Measurements from ENCODE around the gene TBC1D10A. TPM values are rescaled to one million over a fixed set of nuclear protein-coding genes. Genes with fewer than 3 reads are reported as not detected.

TBC1D10A gene
- total RNA-seq, 2 experiments from 2014 or later = 37.9 to 41.6 TPM

- no peak overlapping the region for H3K27ac Mint-ChIP-seq
- ChIA-PET CTCF (no interaction called here), POLR2A (interaction anchor here (0.8 to 0.9 kb wide), 3 partner anchors 10 to 96 kb away, joined by 3 to 4 read pairs (median 3); no protein-coding TSS in a partner anchor)
- no peaks in the 10 kb centered on the region for H3K27me3 Mint-ChIP-seq
- peaks cover 43% of the 10 kb centered on the region for H3K36me3 Mint-ChIP-seq (ENCODE audit: low read depth)
- no peak for DNase-seq
- no peak overlapping the region for H3K4me3 Mint-ChIP-seq
- peaks cover 32% of the 10 kb centered on the region for H3K4me1 Mint-ChIP-seq
- no peaks in the 10 kb centered on the region for H3K9me3 Mint-ChIP-seq
These were observed 32.7 kb downstream of the TBC1D10A start for GRCh38 chr22:30294066-30294465.

DNA sequence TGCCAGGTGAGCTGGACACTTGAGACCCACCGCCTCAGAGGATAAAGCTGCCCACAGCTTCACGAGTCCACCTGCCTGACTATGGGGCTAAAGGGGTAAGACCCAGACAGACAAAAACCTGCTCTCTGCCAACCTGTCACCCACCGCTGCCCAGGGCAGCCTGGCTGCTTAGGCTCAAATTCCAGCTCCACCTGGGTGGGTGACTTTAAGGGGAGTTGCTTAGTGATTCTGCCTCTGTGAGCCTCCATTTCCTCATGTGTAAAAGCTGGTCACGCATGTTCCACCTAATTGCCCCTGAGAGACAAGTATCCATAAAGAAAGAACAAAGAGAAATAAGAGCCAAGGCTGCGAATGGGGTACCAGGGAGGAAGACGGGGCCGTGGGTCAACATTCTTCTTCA is 33.7 kb downstream of the TBC1D10A start:
- CTCF ChIA-PET = no interaction called here
- H3K4me1 Mint-ChIP-seq = peaks cover 38% of the 10 kb centered on the region
- no peaks in the 10 kb centered on the region for H3K9me3 Mint-ChIP-seq
- H3K27me3 Mint-ChIP-seq = no peaks in the 10 kb centered on the region
- no peak overlapping the region for H3K4me3 Mint-ChIP-seq
- DNase-seq = no peak
- POLR2A ChIA-PET = interaction anchor here (6.0 to 6.4 kb wide), 2 partner anchors 8 to 13 kb away, joined by 56 to 86 read pairs; no protein-coding TSS in a partner anchor
- peaks cover 34% of the 10 kb centered on the region for H3K36me3 Mint-ChIP-seq (ENCODE audit: low read depth)
- no peak overlapping the region for H3K27ac Mint-ChIP-seq

DNA sequence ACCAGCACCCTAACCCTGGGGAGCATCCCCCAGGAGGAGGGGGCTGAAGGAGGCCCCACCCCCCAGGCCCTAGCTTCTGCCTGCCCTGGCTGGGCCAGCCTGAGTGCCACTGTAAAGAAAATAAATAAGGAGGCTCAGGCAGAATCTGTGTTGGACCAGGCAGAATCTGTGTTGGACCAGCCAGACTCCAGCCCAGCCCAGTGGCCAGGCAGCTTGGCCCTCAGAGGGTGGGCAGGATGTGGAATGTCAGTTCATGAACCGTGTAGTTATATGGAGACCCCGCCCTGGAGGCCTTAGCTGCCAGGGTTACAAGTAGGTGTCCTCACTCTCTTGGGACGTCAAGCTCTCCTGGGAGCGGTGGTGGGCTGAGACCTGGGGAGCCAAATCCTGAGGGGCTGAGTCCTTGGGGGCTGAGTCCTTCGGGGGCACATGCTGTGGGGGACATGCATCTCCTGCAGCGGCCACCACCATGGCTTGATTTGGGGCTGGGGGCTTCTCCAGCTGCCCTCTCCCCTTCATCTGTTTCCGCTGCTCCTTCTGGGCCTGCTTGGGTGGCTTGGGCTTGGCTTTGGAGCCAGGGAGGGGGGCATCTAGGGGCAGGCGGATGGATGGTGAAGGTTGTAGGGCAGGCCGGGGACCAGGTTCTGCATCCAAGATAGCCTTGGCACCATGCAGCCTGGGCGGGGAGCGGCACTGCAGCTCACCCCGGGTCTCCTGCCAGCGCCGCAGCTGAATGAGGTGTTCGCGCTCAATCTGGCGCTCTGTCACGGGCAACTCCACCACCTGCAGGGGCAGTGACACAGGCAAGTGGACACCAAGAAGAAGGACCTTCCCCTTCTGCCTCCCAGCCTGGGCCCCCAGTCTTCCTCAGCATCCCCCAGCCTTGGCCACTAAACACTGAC is 34.4 kb downstream of the TBC1D10A start:
- Mint-ChIP-seq H3K27ac (no peak overlapping the region), H3K27me3 (no peaks in the 10 kb centered on the region), H3K4me1 (peaks cover 45% of the 10 kb centered on the region), H3K36me3 (ENCODE audit: low read depth) (peaks cover 28% of the 10 kb centered on the region), H3K4me3 (no peak overlapping the region), H3K9me3 (no peaks in the 10 kb centered on the region)
- ChIA-PET CTCF (interaction anchor here (5.2 kb wide), 2 partner anchors 12 to 98 kb away, joined by 89 to 185 read pairs; partner anchors contain the start of gene RNF215), POLR2A (interaction anchor here (1.1 to 6.4 kb wide), 4 partner anchors 8 to 40 kb away, joined by 3 to 88 read pairs (median 71); partner anchors contain the start of gene TBC1D10A)
- DNase-seq = no peak

- no peak overlapping the region for H3K4me3 Mint-ChIP-seq
- CTCF ChIA-PET = interaction anchor here (0.7 to 10.7 kb wide), 4 partner anchors 13 to 185 kb away, joined by 3 to 185 read pairs (median 104); partner anchors contain the start of gene RNF215
- no peak for DNase-seq
These were observed 35.5 kb downstream of the TBC1D10A start for GRCh38 chr22:30291058-30291892.

DNA sequence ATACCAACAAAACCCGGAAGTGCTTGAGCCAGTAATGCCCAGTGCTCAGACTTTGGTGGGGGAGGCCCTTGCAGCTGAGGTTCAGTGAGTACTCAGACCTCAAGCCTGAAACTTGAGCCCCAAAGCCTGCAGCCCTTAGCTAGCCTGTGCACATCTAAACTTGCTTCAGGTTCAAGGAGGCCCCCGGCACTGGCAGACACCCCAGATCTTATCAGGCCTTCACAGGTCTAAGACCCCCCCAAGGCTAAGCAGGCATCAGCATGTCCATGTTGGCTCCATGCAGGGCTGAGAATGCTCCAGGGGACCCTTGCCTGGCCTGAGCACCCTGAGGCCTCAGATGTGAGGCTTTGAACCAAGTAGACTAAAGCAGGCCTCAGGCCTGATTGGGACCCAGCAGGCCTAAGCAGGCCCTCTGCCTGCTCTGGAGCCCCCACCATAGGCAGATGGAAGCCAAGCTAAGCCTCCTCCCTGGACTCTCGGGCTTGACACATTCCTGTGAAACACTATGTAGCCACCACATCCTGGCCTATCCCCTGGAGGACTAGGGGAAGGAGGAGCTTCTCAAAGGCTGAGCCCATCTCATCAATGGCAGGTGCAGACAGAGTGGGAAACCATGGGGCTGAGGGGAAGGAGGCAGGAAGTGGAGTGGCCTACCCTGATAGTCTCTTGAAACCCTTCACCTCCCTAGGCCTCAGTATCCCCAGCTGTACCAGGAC is 36.2 kb downstream of the TBC1D10A start:
- CTCF ChIA-PET = interaction anchor here (0.7 to 10.7 kb wide), 9 partner anchors 14 to 209 kb away, joined by 3 to 185 read pairs (median 37); partner anchors contain the start of genes CCDC157, MTFP1, RNF215 and SF3A1
- Mint-ChIP-seq H3K4me1 (peaks cover 50% of the 10 kb centered on the region), H3K27ac (peak overlapping the region; percentile 81), H3K36me3 (ENCODE audit: low read depth) (peaks cover 25% of the 10 kb centered on the region), H3K27me3 (no peaks in the 10 kb centered on the region), H3K9me3 (no peaks in the 10 kb centered on the region), H3K4me3 (peak overlapping the region; percentile 77)
- no peak for DNase-seq
- POLR2A ChIA-PET = interaction anchor here (0.6 to 16.4 kb wide), 16 partner anchors 10 to 310 kb away, joined by 3 to 253 read pairs (median 6); partner anchors contain the start of genes CCDC157, OSM, RNF215 and SF3A1

More at GRCh38 chr22:30291058-30291892, 35.5 kb downstream of the TBC1D10A start:
- POLR2A ChIA-PET = interaction anchor here (0.9 to 16.4 kb wide), 11 partner anchors 9 to 133 kb away, joined by 3 to 253 read pairs (median 18); partner anchors contain the start of genes CCDC157, OSM, SF3A1 and TBC1D10A
- peaks cover 46% of the 10 kb centered on the region for H3K4me1 Mint-ChIP-seq
- H3K9me3 Mint-ChIP-seq = no peaks in the 10 kb centered on the region
- H3K27ac Mint-ChIP-seq = peak overlapping the region; percentile 81
- peaks cover 25% of the 10 kb centered on the region for H3K36me3 Mint-ChIP-seq (ENCODE audit: low read depth)
- H3K27me3 Mint-ChIP-seq = no peaks in the 10 kb centered on the region

DNA sequence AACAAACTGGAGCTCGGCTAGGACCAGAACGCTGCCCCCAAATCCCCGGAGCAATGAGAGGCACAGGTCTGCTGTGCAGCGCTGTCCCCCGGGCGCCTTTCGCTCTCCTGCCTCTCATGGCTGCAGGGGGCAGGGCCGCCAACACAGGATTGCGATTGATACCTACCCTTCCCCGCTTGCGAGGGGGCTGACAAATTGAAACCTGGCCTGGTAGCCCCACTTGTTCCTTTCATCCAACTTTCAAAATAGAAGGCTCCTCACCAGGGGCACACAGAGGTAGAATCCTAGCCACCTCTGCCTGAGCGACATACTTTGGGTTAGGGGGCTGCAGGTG is 36.8 kb downstream of the TBC1D10A start:
- ChIA-PET POLR2A (interaction anchor here (0.6 to 16.4 kb wide), 17 partner anchors 11 to 311 kb away, joined by 3 to 253 read pairs (median 5); partner anchors contain the start of genes CCDC157, OSM, RNF215 and SF3A1), CTCF (interaction anchor here (1.0 to 10.7 kb wide), 8 partner anchors 15 to 208 kb away, joined by 3 to 185 read pairs (median 48); partner anchors contain the start of genes CCDC157, MTFP1, RNF215 and SF3A1)
- Mint-ChIP-seq H3K4me1 (peaks cover 55% of the 10 kb centered on the region), H3K36me3 (ENCODE audit: low read depth) (peaks cover 27% of the 10 kb centered on the region), H3K4me3 (peak overlapping the region; percentile 77), H3K9me3 (no peaks in the 10 kb centered on the region), H3K27me3 (no peaks in the 10 kb centered on the region), H3K27ac (peak overlapping the region; percentile 81)
- no peak for DNase-seq

DNA sequence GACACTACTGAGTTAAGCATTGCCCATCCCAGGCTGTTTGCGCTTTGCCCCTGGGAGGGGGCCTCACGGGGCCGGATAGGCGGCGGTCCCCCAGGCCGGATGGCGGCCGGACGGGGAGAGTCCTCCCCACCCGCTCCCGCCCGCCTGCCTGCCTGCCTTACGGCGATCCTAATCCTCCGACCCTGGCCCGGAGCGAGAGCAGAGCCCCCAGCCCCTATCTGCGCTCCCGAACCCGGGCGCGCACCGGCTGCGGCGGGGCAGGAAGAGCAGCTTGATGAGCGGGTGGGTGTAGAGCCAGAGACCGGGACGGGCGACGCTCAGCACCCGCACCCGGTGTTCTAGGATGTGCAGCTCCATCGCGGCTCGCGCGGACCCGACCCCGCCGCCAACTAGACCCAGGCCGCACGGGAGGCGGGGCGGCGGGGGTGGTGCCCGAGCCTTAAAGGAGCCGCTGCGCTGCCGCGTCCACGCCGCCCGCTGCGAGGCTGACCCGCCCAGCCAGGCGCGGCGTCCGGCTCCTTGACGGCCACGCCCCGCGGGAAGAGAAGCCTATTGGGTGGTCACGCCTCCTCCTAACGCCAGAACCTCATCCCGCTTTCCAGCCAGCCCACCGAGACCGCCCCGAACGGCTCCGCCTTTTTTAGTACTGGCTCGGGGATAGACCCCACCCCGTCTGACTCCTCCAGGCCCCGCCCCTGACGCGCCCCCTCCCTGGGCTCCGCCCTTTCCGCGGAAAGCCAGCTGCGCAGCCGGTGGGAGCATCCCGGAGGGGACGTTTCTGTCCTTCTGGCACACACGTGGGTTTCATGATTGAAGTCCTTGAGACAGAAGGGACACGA is 37.4 kb downstream of the TBC1D10A start, which contains the start of gene CASTOR1:
TSS of gene CASTOR1 (minus strand) at position 365 of the 839 bp plus-strand sequence. CDS start at position 357, 8 bp downstream.
- ChIA-PET CTCF (interaction anchor here (0.6 to 10.7 kb wide), 20 partner anchors 9 to 208 kb away, joined by 3 to 185 read pairs (median 16); partner anchors contain the start of genes CCDC157, MTFP1, OSM and RNF215), POLR2A (interaction anchor here (0.6 to 16.4 kb wide), 33 partner anchors 11 to 312 kb away, joined by 3 to 253 read pairs (median 5); partner anchors contain the start of genes CCDC157, OSM, RNF215 and SF3A1)
- Mint-ChIP-seq H3K4me3 (peak within 1 kb of the TSS; percentile 77), H3K27me3 (no peaks in the 10 kb centered on the region), H3K27ac (peak within 1 kb of the TSS; percentile 81), H3K9me3 (no peaks in the 10 kb centered on the region), H3K36me3 (ENCODE audit: low read depth) (peaks cover 31% of the 10 kb centered on the region), H3K4me1 (peaks cover 61% of the 10 kb centered on the region)
- DNase-seq = peak; percentile 94

- no peaks in the 10 kb centered on the region for H3K9me3 Mint-ChIP-seq
- peak overlapping the region; percentile 77 for H3K4me3 Mint-ChIP-seq
- CTCF ChIA-PET = interaction anchor here (0.6 to 10.7 kb wide), 53 partner anchors 8 to 608 kb away, joined by 3 to 185 read pairs (median 7); partner anchors contain the start of genes CCDC157, LIF, MTFP1 and OSM
- H3K27me3 Mint-ChIP-seq = no peaks in the 10 kb centered on the region
- H3K4me1 Mint-ChIP-seq = peaks cover 69% of the 10 kb centered on the region
- peaks cover 23% of the 10 kb centered on the region for H3K36me3 Mint-ChIP-seq (ENCODE audit: low read depth)
- peak overlapping the region; percentile 66 for H3K27ac Mint-ChIP-seq
- POLR2A ChIA-PET = interaction anchor here (0.6 to 16.4 kb wide), 30 partner anchors 11 to 184 kb away, joined by 3 to 253 read pairs (median 4); partner anchors contain the start of genes CCDC157, OSM, RNF215 and SF3A1
- DNase-seq = no peak
These were observed 38.2 kb downstream of the TBC1D10A start for GRCh38 chr22:30288419-30289140.

DNA sequence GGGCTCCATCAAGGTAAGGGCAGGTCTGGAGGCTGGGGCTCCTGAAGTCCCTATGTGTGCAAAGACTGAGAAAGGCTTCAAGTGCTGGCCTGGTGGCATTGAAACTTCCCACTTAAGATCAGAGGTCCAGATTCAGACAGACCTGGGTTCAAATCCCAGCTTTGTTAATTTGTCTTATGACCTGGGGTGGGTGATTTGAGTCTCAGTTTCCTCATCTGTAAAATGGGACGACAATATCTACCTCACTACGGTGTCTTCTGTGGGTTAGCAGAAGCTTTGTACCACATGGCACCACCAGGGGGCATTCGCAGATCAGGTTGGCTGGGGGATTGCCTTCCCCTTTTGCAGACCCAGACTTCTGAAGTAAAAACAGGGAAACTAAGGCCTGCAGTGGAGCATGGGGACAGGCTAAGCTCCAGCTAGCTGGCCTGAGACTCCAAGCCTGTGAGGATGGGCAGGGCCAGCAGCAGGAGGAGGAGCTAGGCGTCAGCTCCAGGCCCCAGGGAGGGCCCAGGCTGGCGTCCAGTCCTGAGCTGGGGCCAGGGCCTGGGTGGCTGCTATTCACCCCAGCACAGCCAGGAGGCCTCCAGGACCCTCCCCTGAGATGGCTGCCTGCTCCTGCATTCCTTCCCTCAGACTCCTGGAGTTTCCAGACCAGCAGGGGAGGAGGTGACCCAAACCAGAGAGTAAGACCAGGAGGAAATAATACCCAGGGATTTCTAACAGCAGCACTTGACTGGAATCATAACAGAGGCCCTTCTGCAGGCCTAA is 38.9 kb downstream of the TBC1D10A start:
- ChIA-PET POLR2A (interaction anchor here (0.6 to 16.4 kb wide), 26 partner anchors 11 to 183 kb away, joined by 3 to 253 read pairs (median 5); partner anchors contain the start of genes CCDC157, OSM, RNF215 and SF3A1), CTCF (interaction anchor here (0.6 to 10.7 kb wide), 56 partner anchors 9 to 607 kb away, joined by 3 to 185 read pairs (median 7); partner anchors contain the start of genes CCDC157, LIF, MTFP1 and OSM)
- peak overlapping the region; percentile 77 for H3K4me3 Mint-ChIP-seq
- peaks cover 19% of the 10 kb centered on the region for H3K36me3 Mint-ChIP-seq (ENCODE audit: low read depth)
- DNase-seq = peak; percentile 91
- no peaks in the 10 kb centered on the region for H3K27me3 Mint-ChIP-seq
- peak overlapping the region; percentile 66 for H3K27ac Mint-ChIP-seq
- H3K4me1 Mint-ChIP-seq = peaks cover 77% of the 10 kb centered on the region
- H3K9me3 Mint-ChIP-seq = no peaks in the 10 kb centered on the region

Measured in activated CD4-positive, alpha-beta memory T cell treated with anti-CD3 and anti-CD28 coated beads, Interleukin-2, amount 10 ng/mL, durations not matched to agents 7 days and 5 days (primary cell).